Duodenal mucosa (tissue), 2 donors: ENCODE data around the gene MEF2D.

ENCODE experiments used
- H3K27ac ChIP-seq: one replicate; pipeline ENCODE4 v1.7.0; 2013; ENCODE audit warnings: low read depth, low read length
- H3K27me3 ChIP-seq, 2 donors: one replicate each; pipeline ENCODE4 v1.7.0; 2013; ENCODE audit warnings: low read length in 2 of 2, control low read depth in 1 of 2; ENCODE audit not compliant: insufficient read depth in 2 of 2, control insufficient read depth in 1 of 2
- H3K36me3 ChIP-seq, 2 donors: one replicate each; pipeline ENCODE4 v1.7.0; 2013; ENCODE audit warnings: low read length in 2 of 2, control low read depth in 1 of 2; ENCODE audit not compliant: insufficient read depth in 2 of 2, control insufficient read depth in 1 of 2
- H3K4me1 ChIP-seq, 2 donors: one replicate each; pipeline ENCODE4 v1.7.0; 2013; ENCODE audit warnings: low read length in 2 of 2, control low read depth in 1 of 2; ENCODE audit not compliant: insufficient read depth in 2 of 2, control insufficient read depth in 1 of 2
- H3K4me3 ChIP-seq, 2 donors: one replicate each; pipeline ENCODE4 v1.7.0; 2013; ENCODE audit warnings: low read length in 2 of 2, low read depth in 1 of 2
- H3K9ac ChIP-seq, 2 donors: one replicate each; pipeline ENCODE4 v1.7.0; 2013; ENCODE audit warnings: low read length in 2 of 2, low read depth in 1 of 2
- H3K9me3 ChIP-seq, 2 donors: one replicate each; pipeline ENCODE4 v1.7.0; 2013; ENCODE audit warnings: low read length in 2 of 2, control low read depth in 1 of 2; ENCODE audit not compliant: control insufficient read depth in 1 of 2

MEF2D gene

GRCh38 chr1:156430866-156431265, 69.7 kb downstream of the MEF2D start:
- Histone ChIP-seq H3K27ac (no peak overlapping the region), H3K27me3 (peaks cover 79 to 99% of the 10 kb centered on the region in 2 donors), H3K4me3 (no peak overlapping the region), H3K9me3 (no peaks in the 10 kb centered on the region), H3K4me1 (no peaks in the 10 kb centered on the region), H3K9ac (no peak overlapping the region), H3K36me3 (no peaks in the 10 kb centered on the region)

- Histone ChIP-seq H3K9ac (no peak overlapping the region), H3K9me3 (no peaks in the 10 kb centered on the region), H3K27ac (no peak overlapping the region), H3K4me1 (no peaks in the 10 kb centered on the region), H3K36me3 (no peaks in the 10 kb centered on the region), H3K27me3 (peaks cover 78 to 97% of the 10 kb centered on the region in 2 donors), H3K4me3 (no peak overlapping the region)
Observed at GRCh38 chr1:156430303-156430702, 70.3 kb downstream of the MEF2D start.

GRCh38 chr1:156429313-156430060, 71.1 kb downstream of the MEF2D start:
- peaks cover 78 to 96% of the 10 kb centered on the region in 2 donors for H3K27me3 ChIP-seq
- no peak overlapping the region for H3K27ac ChIP-seq
- H3K9me3 ChIP-seq = no peaks in the 10 kb centered on the region
- no peak overlapping the region for H3K4me3 ChIP-seq
- no peaks in the 10 kb centered on the region for H3K36me3 ChIP-seq
- no peaks in the 10 kb centered on the region for H3K4me1 ChIP-seq
- H3K9ac ChIP-seq = no peak overlapping the region

GRCh38 chr1:156428746-156429288, 71.8 kb downstream of the MEF2D start:
- H3K36me3 ChIP-seq = no peaks in the 10 kb centered on the region
- no peak overlapping the region for H3K4me3 ChIP-seq
- H3K27me3 ChIP-seq = peaks cover 77 to 96% of the 10 kb centered on the region in 2 donors
- no peaks in the 10 kb centered on the region for H3K4me1 ChIP-seq
- H3K9ac ChIP-seq = no peak overlapping the region
- no peak overlapping the region for H3K27ac ChIP-seq
- no peaks in the 10 kb centered on the region for H3K9me3 ChIP-seq

GRCh38 chr1:156427957-156428356, 72.6 kb downstream of the MEF2D start:
- H3K27ac ChIP-seq = no peak overlapping the region
- H3K9ac ChIP-seq = no peak overlapping the region
- no peaks in the 10 kb centered on the region for H3K9me3 ChIP-seq
- no peaks in the 10 kb centered on the region for H3K4me1 ChIP-seq
- no peak overlapping the region for H3K4me3 ChIP-seq
- H3K36me3 ChIP-seq = no peaks in the 10 kb centered on the region
- H3K27me3 ChIP-seq = peaks cover 78 to 96% of the 10 kb centered on the region in 2 donors

GRCh38 chr1:156425943-156426342, 74.6 kb downstream of the MEF2D start:
- Histone ChIP-seq H3K9ac (no peak overlapping the region), H3K9me3 (no peaks in the 10 kb centered on the region), H3K4me3 (no peak overlapping the region), H3K4me1 (peaks cover 5 to 17% of the 10 kb centered on the region in 2 donors), H3K36me3 (no peaks in the 10 kb centered on the region), H3K27ac (no peak overlapping the region), H3K27me3 (peaks cover 82 to 97% of the 10 kb centered on the region in 2 donors)

- H3K9me3 ChIP-seq = no peaks in the 10 kb centered on the region
- no peak overlapping the region for H3K4me3 ChIP-seq
- H3K4me1 ChIP-seq = peaks cover 16 to 23% of the 10 kb centered on the region in 2 donors
- no peak overlapping the region for H3K27ac ChIP-seq
- H3K9ac ChIP-seq = no peak overlapping the region
- H3K27me3 ChIP-seq = peaks cover 85 to 97% of the 10 kb centered on the region in 2 donors
- no peaks in the 10 kb centered on the region for H3K36me3 ChIP-seq
Observed at GRCh38 chr1:156424806-156425432, 75.7 kb downstream of the MEF2D start.

GRCh38 chr1:156423422-156424352, 76.9 kb downstream of the MEF2D start:
- H3K27me3 ChIP-seq = peaks cover 83 to 96% of the 10 kb centered on the region in 2 donors
- H3K9ac ChIP-seq = no peak overlapping the region
- H3K27ac ChIP-seq = no peak overlapping the region
- H3K4me1 ChIP-seq = peaks cover 16 to 23% of the 10 kb centered on the region in 2 donors
- no peaks in the 10 kb centered on the region for H3K36me3 ChIP-seq
- H3K4me3 ChIP-seq = no peak overlapping the region
- no peaks in the 10 kb centered on the region for H3K9me3 ChIP-seq

GRCh38 chr1:156422602-156423091, 77.9 kb downstream of the MEF2D start:
- H3K27me3 ChIP-seq = peaks cover 85 to 95% of the 10 kb centered on the region in 2 donors
- H3K9ac ChIP-seq = no peak overlapping the region
- no peak overlapping the region for H3K4me3 ChIP-seq
- no peaks in the 10 kb centered on the region for H3K36me3 ChIP-seq
- peaks cover 16 to 23% of the 10 kb centered on the region in 2 donors for H3K4me1 ChIP-seq
- H3K9me3 ChIP-seq = no peaks in the 10 kb centered on the region
- H3K27ac ChIP-seq = no peak overlapping the region
